Measurements from ENCODE around the gene RTF1.
"Not testable (repeated sequence)": the region's sequence is repeated elsewhere in the genome, so short reads cannot be mapped to it uniquely, and the experiment has no call there.

The RTF1 gene
- 62.5 to 72.5 reads per million in 2 donors for total RNA-seq

- peak; percentile 97 for DNase-seq
These were observed at the start of gene RTF1 for GRCh38 chr15:41416742-41417417. Gene RTF1 (plus strand): TSS chr15:41417095. CDS start chr15:41417116, 21 bp downstream.

GRCh38 chr15:41367418-41367817 lies 49.5 kb upstream of the RTF1 start:
- no peak for DNase-seq

GRCh38 chr15:41377978-41378377 lies 38.9 kb upstream of the RTF1 start:
- DNase-seq = no peak

- not testable (repeated sequence) for DNase-seq
These were observed 32.7 kb upstream of the RTF1 start for GRCh38 chr15:41383974-41384749.

- no peak for DNase-seq
These were observed 29.2 kb upstream of the RTF1 start for GRCh38 chr15:41387646-41388045.

- no peak for DNase-seq
These were observed 24.2 kb upstream of the RTF1 start for GRCh38 chr15:41392659-41393058.

GRCh38 chr15:41394924-41395323 lies 22.0 kb upstream of the RTF1 start:
- no peak for DNase-seq

- DNase-seq = no peak
These were observed 20.8 kb upstream of the RTF1 start for GRCh38 chr15:41396111-41396510.

GRCh38 chr15:41401904-41402267 lies 15.0 kb upstream of the RTF1 start:
- no peak for DNase-seq

- no peak for DNase-seq
These were observed 9.6 kb upstream of the RTF1 start for GRCh38 chr15:41407341-41407740.

GRCh38 chr15:41408234-41408641 lies 8.7 kb upstream of the RTF1 start:
- DNase-seq = no peak

- DNase-seq = no peak
These were observed 5.9 kb upstream of the RTF1 start for GRCh38 chr15:41411031-41411430.

- DNase-seq = no peak
These were observed 5.5 kb upstream of the RTF1 start for GRCh38 chr15:41411441-41411840.

GRCh38 chr15:41416128-41416741 lies 660 bp upstream of the RTF1 start:
- no peak for DNase-seq

- peak; percentile 27 for DNase-seq
These were observed 712 bp downstream of the RTF1 start for GRCh38 chr15:41417418-41418195.

GRCh38 chr15:41423979-41424659 lies 7.2 kb downstream of the RTF1 start:
- DNase-seq = no peak

GRCh38 chr15:41424809-41425208 lies 7.9 kb downstream of the RTF1 start:
- DNase-seq = no peak

- not testable (repeated sequence) for DNase-seq
These were observed 9.0 kb downstream of the RTF1 start for GRCh38 chr15:41425907-41426306.

- no peak for DNase-seq
These were observed 12.4 kb downstream of the RTF1 start for GRCh38 chr15:41429003-41429890.

GRCh38 chr15:41435037-41435786 lies 18.3 kb downstream of the RTF1 start:
- no peak for DNase-seq

GRCh38 chr15:41437448-41437847 lies 20.6 kb downstream of the RTF1 start:
- DNase-seq = no peak

All from T-helper 9 cell (primary cell).